Transverse colon (tissue), 4 donors: ENCODE results near the gene GNA12. TPM values are rescaled to one million over a fixed set of nuclear protein-coding genes. Genes with fewer than 3 reads are reported as not detected.

Source experiments
- DNase-seq: peaks from one replicate; pipeline ENCODE4 v3.0.0-alpha.2; 2019
- H3K27ac ChIP-seq, 4 donors: fragments of 200-600 bp; sonication (generic); 2 replicates each; pipeline ENCODE4 v1.5.1; 2016 to 2018; ENCODE audit warnings: inconsistent platforms in 4 of 4
- H3K27me3 ChIP-seq: fragments of 200-600 bp; sonication (generic); 2 replicates; pipeline ENCODE4 v1.5.1; 2017; ENCODE audit warnings: inconsistent platforms
- H3K36me3 ChIP-seq, 4 donors: fragments of 200-600 bp; sonication (generic); 2 replicates each; pipeline ENCODE4 v1.5.1; 2017 to 2019; ENCODE audit warnings: inconsistent platforms in 4 of 4
- H3K4me1 ChIP-seq, 4 donors: fragments of 200-600 bp; sonication (generic); 2 replicates each; pipeline ENCODE4 v1.5.1; 2017 to 2020; ENCODE audit warnings: inconsistent platforms in 4 of 4
- H3K4me3 ChIP-seq, 4 donors: fragments of 200-600 bp; sonication (generic); 1 replicate in 1 of 4; 2 replicates in 3 of 4; pipeline versions ENCODE4 v1.5.1 to v1.6.1; 2017 to 2019; ENCODE audit warnings: inconsistent platforms in 4 of 4
- H3K9me3 ChIP-seq, 2 donors: fragments of 200-600 bp; sonication (generic); 2 replicates each; pipeline ENCODE4 v1.5.1; 2017 to 2019; ENCODE audit warnings: inconsistent platforms in 2 of 2
- CTCF ChIP-seq, 5 experiments: fragments of 200-600 bp in 3 of 5; fragments of 450-650 bp in 2 of 5; sonication (generic) in 3 of 5; IDR thresholded peaks; 1 replicate in 2 of 5; 2 replicates in 3 of 5; pipeline ENCODE4 v1.5.1; 2016 to 2017; ENCODE audit warnings: antibody characterized with exemption in 5 of 5, inconsistent platforms in 3 of 5, mild to moderate bottlenecking in 2 of 5, moderate library complexity in 1 of 5
- EP300 ChIP-seq: sonication (generic); formaldehyde crosslinking; IDR thresholded peaks from one replicate; pipeline ENCODE4 v1.6.1; 2017; ENCODE audit warnings: antibody characterized with exemption, low read depth
- POLR2A ChIP-seq: fragments of 450-650 bp; IDR thresholded peaks from one replicate; pipeline ENCODE4 v1.6.1; 2016; ENCODE audit warnings: antibody characterized with exemption, mild to moderate bottlenecking, moderate library complexity
- POLR2AphosphoS5 ChIP-seq, 3 donors: sonication (generic); formaldehyde crosslinking; IDR thresholded peaks; one replicate each; pipeline ENCODE4 v1.6.1; 2016; ENCODE audit warnings: antibody characterized with exemption in 3 of 3
- WGBS, 2 donors: methylation state at CpG; one replicate each; pipeline ENCODE4 v1.1.5; 2018; ENCODE audit warnings: low coverage in 1 of 2; 5-methylcytosine and 5-hydroxymethylcytosine counted together
- in situ Hi-C, 4 donors: fragments of 200-750 bp; cut with MboI; loops; one replicate each; pipeline versions ENCODE4 v1.15.0 to v1.15.1; 2017; ENCODE audit warnings: low sequenced_read_pairs in 3 of 4, low pct_ligation_motif_present in 1 of 4, low pct_unique_long_range_greater_than_20kb in 1 of 4
- intact Hi-C: fragments of 100-400 bp; cut with DNase I; formaldehyde crosslinking; loops from one replicate; pipeline ENCODE4 v1.15.1; 2023; ENCODE audit warnings: low total_unique reads
- total RNA-seq, 4 donors: library from RNA; depleted of rRNA; stranded (reverse); fragments of >200 nt; gene quantifications; one replicate each; pipeline ENCODE4 v1.1.0, GENCODE V29; 2016

Gene GNA12
- total RNA-seq, 4 donors from 2014 or later, result 18.9 to 39.6 (median 22.2) TPM

- WGBS, 2 donors, result 93% methylated on average over 11 to 17 of the region's 17 CpGs
- in situ Hi-C loops, result no loop called here
- no peaks in the 10 kb centered on the region for H3K9me3 ChIP-seq
- H3K4me3 ChIP-seq, result no peak overlapping the region
- no peak for TF ChIP-seq POLR2A
- no peak for TF ChIP-seq POLR2AphosphoS5 (IDR thresholded peaks at IDR 0.05)
- TF ChIP-seq EP300, result no peak
- TF ChIP-seq CTCF (IDR thresholded peaks at IDR 0.05), result no peak
- no peaks in the 10 kb centered on the region for H3K27me3 ChIP-seq
- no peak overlapping the region for H3K27ac ChIP-seq
- no peak for DNase-seq
- intact Hi-C loops, result no loop called here
- H3K4me1 ChIP-seq, result peaks cover 0 to 30% (median 7%) of the 10 kb centered on the region in 4 donors
- H3K36me3 ChIP-seq, result no peaks in the 10 kb centered on the region
These were observed 9.2 kb downstream of the GNA12 start for GRCh38 chr7:2834748-2835441.

- TF ChIP-seq POLR2A (no peak), EP300 (no peak), POLR2AphosphoS5 (IDR thresholded peaks at IDR 0.05) (no peak), CTCF (IDR thresholded peaks at IDR 0.05) (no peak)
- in situ Hi-C loops, result no loop called here
- H3K27ac ChIP-seq, result no peak overlapping the region
These were observed 10.8 kb downstream of the GNA12 start for GRCh38 chr7:2833083-2833910.

GRCh38 chr7:2832461-2832860 is 11.6 kb downstream of the GNA12 start:
- no peak for DNase-seq
- H3K27ac ChIP-seq, result no peak overlapping the region
- WGBS, 2 donors, result 95 to 97% methylated on average over 8 to 12 of the region's 12 CpGs
- no peak overlapping the region for H3K4me3 ChIP-seq
- in situ Hi-C loops (no loop called here), intact Hi-C loops (no loop called here)
- H3K27me3 ChIP-seq, result no peaks in the 10 kb centered on the region
- H3K36me3 ChIP-seq, result no peaks in the 10 kb centered on the region
- TF ChIP-seq POLR2A, result no peak
- no peak for TF ChIP-seq POLR2AphosphoS5 (IDR thresholded peaks at IDR 0.05)
- no peak for TF ChIP-seq EP300
- no peak for TF ChIP-seq CTCF (IDR thresholded peaks at IDR 0.05)
- peaks cover 0 to 7% (median 2%) of the 10 kb centered on the region in 4 donors for H3K4me1 ChIP-seq
- H3K9me3 ChIP-seq, result no peaks in the 10 kb centered on the region

More at GRCh38 chr7:2833083-2833910, 10.8 kb downstream of the GNA12 start:
- 90 to 93% methylated on average over 12 to 19 of the region's 19 CpGs for WGBS, 2 donors
- H3K9me3 ChIP-seq, result no peaks in the 10 kb centered on the region
- H3K27me3 ChIP-seq, result no peaks in the 10 kb centered on the region
- peaks cover 0 to 15% (median 3%) of the 10 kb centered on the region in 4 donors for H3K4me1 ChIP-seq
- DNase-seq, result no peak
- intact Hi-C loops, result no loop called here
- no peaks in the 10 kb centered on the region for H3K36me3 ChIP-seq
- no peak overlapping the region for H3K4me3 ChIP-seq

- Histone ChIP-seq H3K36me3 (no peaks in the 10 kb centered on the region), H3K4me1 (no peaks in the 10 kb centered on the region), H3K27ac (no peak overlapping the region), H3K4me3 (no peak overlapping the region), H3K27me3 (no peaks in the 10 kb centered on the region), H3K9me3 (no peaks in the 10 kb centered on the region)
- intact Hi-C loops (no loop called here), in situ Hi-C loops (no loop called here)
- WGBS, 2 donors, result 92 to 93% methylated on average over 8 of the region's 8 CpGs
- DNase-seq, result no peak
- TF ChIP-seq POLR2AphosphoS5 (IDR thresholded peaks at IDR 0.05), result no peak
- TF ChIP-seq EP300, result no peak
- no peak for TF ChIP-seq POLR2A
These were observed 13.3 kb downstream of the GNA12 start for GRCh38 chr7:2830609-2831376.
